Measurements from ENCODE around the gene MGAM2. TPM values are rescaled to one million over a fixed set of nuclear protein-coding genes. Genes with fewer than 3 reads are reported as not detected.

Gene MGAM2
- total and polyA plus RNA-seq, 2 of the 8 experiments (the other 6 are each of a cell fraction or from before 2014, with no cell fraction given), result 0.02 TPM; not detected in 1

DNA sequence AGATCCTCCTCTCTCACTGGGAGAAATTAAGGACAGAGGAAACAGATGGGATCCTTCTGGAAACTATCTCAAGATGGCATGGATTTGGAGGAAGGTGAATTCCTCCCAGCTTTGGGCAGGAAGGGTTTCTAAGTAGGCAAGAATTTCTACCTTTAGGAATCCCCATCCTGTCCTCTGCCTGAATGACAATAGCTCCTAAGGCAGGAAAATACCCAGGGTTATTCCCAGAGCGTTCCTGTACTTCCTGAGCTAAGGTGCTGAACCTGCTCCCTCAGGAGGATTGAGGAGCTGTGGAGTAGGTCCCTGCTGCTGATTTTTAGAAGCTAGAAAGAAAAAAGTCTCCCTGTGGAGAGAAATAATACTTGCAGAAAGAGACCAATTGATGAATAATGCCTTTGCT is 568 bp downstream of the MGAM2 start (continued):
- TF ChIP-seq, protein P1, sequence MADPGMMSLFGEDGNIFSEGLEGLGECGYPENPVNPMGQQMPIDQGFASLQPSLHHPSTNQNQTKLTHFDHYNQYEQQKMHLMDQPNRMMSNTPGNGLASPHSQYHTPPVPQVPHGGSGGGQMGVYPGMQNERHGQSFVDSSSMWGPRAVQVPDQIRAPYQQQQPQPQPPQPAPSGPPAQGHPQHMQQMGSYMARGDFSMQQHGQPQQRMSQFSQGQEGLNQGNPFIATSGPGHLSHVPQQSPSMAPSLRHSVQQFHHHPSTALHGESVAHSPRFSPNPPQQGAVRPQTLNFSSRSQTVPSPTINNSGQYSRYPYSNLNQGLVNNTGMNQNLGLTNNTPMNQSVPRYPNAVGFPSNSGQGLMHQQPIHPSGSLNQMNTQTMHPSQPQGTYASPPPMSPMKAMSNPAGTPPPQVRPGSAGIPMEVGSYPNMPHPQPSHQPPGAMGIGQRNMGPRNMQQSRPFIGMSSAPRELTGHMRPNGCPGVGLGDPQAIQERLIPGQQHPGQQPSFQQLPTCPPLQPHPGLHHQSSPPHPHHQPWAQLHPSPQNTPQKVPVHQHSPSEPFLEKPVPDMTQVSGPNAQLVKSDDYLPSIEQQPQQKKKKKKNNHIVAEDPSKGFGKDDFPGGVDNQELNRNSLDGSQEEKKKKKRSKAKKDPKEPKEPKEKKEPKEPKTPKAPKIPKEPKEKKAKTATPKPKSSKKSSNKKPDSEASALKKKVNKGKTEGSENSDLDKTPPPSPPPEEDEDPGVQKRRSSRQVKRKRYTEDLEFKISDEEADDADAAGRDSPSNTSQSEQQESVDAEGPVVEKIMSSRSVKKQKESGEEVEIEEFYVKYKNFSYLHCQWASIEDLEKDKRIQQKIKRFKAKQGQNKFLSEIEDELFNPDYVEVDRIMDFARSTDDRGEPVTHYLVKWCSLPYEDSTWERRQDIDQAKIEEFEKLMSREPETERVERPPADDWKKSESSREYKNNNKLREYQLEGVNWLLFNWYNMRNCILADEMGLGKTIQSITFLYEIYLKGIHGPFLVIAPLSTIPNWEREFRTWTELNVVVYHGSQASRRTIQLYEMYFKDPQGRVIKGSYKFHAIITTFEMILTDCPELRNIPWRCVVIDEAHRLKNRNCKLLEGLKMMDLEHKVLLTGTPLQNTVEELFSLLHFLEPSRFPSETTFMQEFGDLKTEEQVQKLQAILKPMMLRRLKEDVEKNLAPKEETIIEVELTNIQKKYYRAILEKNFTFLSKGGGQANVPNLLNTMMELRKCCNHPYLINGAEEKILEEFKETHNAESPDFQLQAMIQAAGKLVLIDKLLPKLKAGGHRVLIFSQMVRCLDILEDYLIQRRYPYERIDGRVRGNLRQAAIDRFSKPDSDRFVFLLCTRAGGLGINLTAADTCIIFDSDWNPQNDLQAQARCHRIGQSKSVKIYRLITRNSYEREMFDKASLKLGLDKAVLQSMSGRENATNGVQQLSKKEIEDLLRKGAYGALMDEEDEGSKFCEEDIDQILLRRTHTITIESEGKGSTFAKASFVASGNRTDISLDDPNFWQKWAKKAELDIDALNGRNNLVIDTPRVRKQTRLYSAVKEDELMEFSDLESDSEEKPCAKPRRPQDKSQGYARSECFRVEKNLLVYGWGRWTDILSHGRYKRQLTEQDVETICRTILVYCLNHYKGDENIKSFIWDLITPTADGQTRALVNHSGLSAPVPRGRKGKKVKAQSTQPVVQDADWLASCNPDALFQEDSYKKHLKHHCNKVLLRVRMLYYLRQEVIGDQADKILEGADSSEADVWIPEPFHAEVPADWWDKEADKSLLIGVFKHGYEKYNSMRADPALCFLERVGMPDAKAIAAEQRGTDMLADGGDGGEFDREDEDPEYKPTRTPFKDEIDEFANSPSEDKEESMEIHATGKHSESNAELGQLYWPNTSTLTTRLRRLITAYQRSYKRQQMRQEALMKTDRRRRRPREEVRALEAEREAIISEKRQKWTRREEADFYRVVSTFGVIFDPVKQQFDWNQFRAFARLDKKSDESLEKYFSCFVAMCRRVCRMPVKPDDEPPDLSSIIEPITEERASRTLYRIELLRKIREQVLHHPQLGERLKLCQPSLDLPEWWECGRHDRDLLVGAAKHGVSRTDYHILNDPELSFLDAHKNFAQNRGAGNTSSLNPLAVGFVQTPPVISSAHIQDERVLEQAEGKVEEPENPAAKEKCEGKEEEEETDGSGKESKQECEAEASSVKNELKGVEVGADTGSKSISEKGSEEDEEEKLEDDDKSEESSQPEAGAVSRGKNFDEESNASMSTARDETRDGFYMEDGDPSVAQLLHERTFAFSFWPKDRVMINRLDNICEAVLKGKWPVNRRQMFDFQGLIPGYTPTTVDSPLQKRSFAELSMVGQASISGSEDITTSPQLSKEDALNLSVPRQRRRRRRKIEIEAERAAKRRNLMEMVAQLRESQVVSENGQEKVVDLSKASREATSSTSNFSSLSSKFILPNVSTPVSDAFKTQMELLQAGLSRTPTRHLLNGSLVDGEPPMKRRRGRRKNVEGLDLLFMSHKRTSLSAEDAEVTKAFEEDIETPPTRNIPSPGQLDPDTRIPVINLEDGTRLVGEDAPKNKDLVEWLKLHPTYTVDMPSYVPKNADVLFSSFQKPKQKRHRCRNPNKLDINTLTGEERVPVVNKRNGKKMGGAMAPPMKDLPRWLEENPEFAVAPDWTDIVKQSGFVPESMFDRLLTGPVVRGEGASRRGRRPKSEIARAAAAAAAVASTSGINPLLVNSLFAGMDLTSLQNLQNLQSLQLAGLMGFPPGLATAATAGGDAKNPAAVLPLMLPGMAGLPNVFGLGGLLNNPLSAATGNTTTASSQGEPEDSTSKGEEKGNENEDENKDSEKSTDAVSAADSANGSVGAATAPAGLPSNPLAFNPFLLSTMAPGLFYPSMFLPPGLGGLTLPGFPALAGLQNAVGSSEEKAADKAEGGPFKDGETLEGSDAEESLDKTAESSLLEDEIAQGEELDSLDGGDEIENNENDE (IDR thresholded peaks at IDR 0.05; ENCODE audit: insufficient replicate concordance, low read length), result no peak
- TF ChIP-seq MAFK (IDR thresholded peaks at IDR 0.05; ENCODE audit: low read depth, low read length) (no peak), CHD2 (IDR thresholded peaks at IDR 0.05; ENCODE audit: low read length) (no peak), SAP30 (IDR thresholded peaks at IDR 0.05; ENCODE audit: insufficient read depth, insufficient replicate concordance, low read length) (no peak), SP1 (IDR thresholded peaks at IDR 0.05; ENCODE audit: low read depth, low read length) (no peak), NANOG (IDR thresholded peaks at IDR 0.05; ENCODE audit: insufficient read depth, low read depth, low read length, poor library complexity, severe bottlenecking) (no peak)

All from H1 (cell line).